Measurements from ENCODE around the gene GLRA3. TPM values are rescaled to one million over a fixed set of nuclear protein-coding genes. Genes with fewer than 3 reads are reported as not detected.
"Not testable (repeated sequence)": the region's sequence is repeated elsewhere in the genome, so short reads cannot be mapped to it uniquely, and the experiment has no call there.

Gene GLRA3
- polyA plus RNA-seq, 10 donors: not detected

- no peak for DNase-seq
Observed at GRCh38 chr4:174810834-174811233, 18.2 kb downstream of the GLRA3 start.

- no peak for DNase-seq
Observed at GRCh38 chr4:174808836-174809235, 20.2 kb downstream of the GLRA3 start.

GRCh38 chr4:174808119-174808518 lies 20.9 kb downstream of the GLRA3 start:
- no peak for DNase-seq

GRCh38 chr4:174805746-174806145 lies 23.3 kb downstream of the GLRA3 start:
- no peak for DNase-seq

GRCh38 chr4:174794543-174795094 lies 34.4 kb downstream of the GLRA3 start:
- DNase-seq: no peak

GRCh38 chr4:174789657-174790056 lies 39.4 kb downstream of the GLRA3 start:
- no peak for DNase-seq

GRCh38 chr4:174778274-174778986 lies 50.6 kb downstream of the GLRA3 start:
- not testable (repeated sequence) for DNase-seq

GRCh38 chr4:174775366-174775765 lies 53.7 kb downstream of the GLRA3 start:
- no peak for DNase-seq

GRCh38 chr4:174764105-174764729 lies 64.8 kb downstream of the GLRA3 start:
- DNase-seq: peak; percentile 22 to 45 (median 30)

GRCh38 chr4:174763454-174764104 lies 65.5 kb downstream of the GLRA3 start:
- no peak for DNase-seq

- no peak for DNase-seq
Observed at GRCh38 chr4:174761451-174761850, 67.6 kb downstream of the GLRA3 start.

- DNase-seq: no peak
Observed at GRCh38 chr4:174757736-174758135, 71.3 kb downstream of the GLRA3 start.

GRCh38 chr4:174753021-174753420 lies 76.0 kb downstream of the GLRA3 start:
- no peak for DNase-seq

GRCh38 chr4:174752026-174752425 lies 77.0 kb downstream of the GLRA3 start:
- DNase-seq: no peak

GRCh38 chr4:174749091-174749490 lies 80.0 kb downstream of the GLRA3 start:
- DNase-seq: no peak

GRCh38 chr4:174746710-174747109 lies 82.3 kb downstream of the GLRA3 start:
- no peak for DNase-seq

- DNase-seq: no peak
Observed at GRCh38 chr4:174742561-174742960, 86.5 kb downstream of the GLRA3 start.

- no peak for DNase-seq
Observed at GRCh38 chr4:174739576-174739975, 89.5 kb downstream of the GLRA3 start.

GRCh38 chr4:174734181-174734580 lies 94.9 kb downstream of the GLRA3 start:
- DNase-seq: no peak

GRCh38 chr4:174717828-174718227 lies 111.2 kb downstream of the GLRA3 start:
- DNase-seq: peak in 2 of 3 donors; percentile 44 to 68

GRCh38 chr4:174716986-174717770 lies 111.9 kb downstream of the GLRA3 start:
- DNase-seq: peak; percentile 33 to 80 (median 47)

Data from muscle of back (tissue), 11 donors.